Neural cell (in vitro differentiated cells): ENCODE data around the gene TBC1D9B. TPM values are rescaled to one million over a fixed set of nuclear protein-coding genes. Genes with fewer than 3 reads are reported as not detected.

Experiments
- H2AFZ ChIP-seq: fragments of 200-600, 300-800 bp; sonication (generic), shearing (Covaris generic); 2 replicates; pipeline ENCODE4 v1.6.0; 2014; ENCODE audit warnings: low read depth, mild to moderate bottlenecking, antibody characterized with exemption, low read length, moderate library complexity
- H3F3A ChIP-seq: fragments of 200-600 bp; shearing (Covaris generic); 2 replicates; pipeline ENCODE4 v1.6.1; 2016; ENCODE audit warnings: mild to moderate bottlenecking, moderate library complexity, mixed read lengths, antibody characterized with exemption, low read length; ENCODE audit not compliant: insufficient read depth, poor library complexity, severe bottlenecking
- H3K27ac ChIP-seq: fragments of 200-600, 300-800 bp; sonication (generic), shearing (Covaris generic); 2 replicates; pipeline ENCODE4 v1.5.1; 2014; ENCODE audit warnings: mild to moderate bottlenecking, low read length, moderate library complexity
- H3K27me3 ChIP-seq: fragments of 300-800, 200-600 bp; sonication (generic), shearing (Covaris generic); 2 replicates; pipeline ENCODE4 v1.6.0; 2014; ENCODE audit warnings: mild to moderate bottlenecking, low read depth, low read length, moderate library complexity; ENCODE audit not compliant: insufficient read depth
- H3K36me3 ChIP-seq: fragments of 300-800, 200-600 bp; sonication (generic), shearing (Covaris generic); 2 replicates; pipeline ENCODE4 v1.5.1; 2014; ENCODE audit warnings: mild to moderate bottlenecking, antibody characterized with exemption, low read length, moderate library complexity; ENCODE audit not compliant: insufficient read depth
- H3K4me2 ChIP-seq: fragments of 300-800, 200-600 bp; sonication (generic), shearing (Covaris generic); 2 replicates; pipeline ENCODE4 v1.6.0; 2014; ENCODE audit warnings: mild to moderate bottlenecking, low read length
- H3K4me3 ChIP-seq: fragments of 300-800, 200-600 bp; sonication (generic), shearing (Covaris generic); 2 replicates; pipeline ENCODE4 v1.5.1; 2014; ENCODE audit warnings: mild to moderate bottlenecking, low read length, moderate library complexity
- H3K79me2 ChIP-seq: fragments of 200-600 bp; shearing (Covaris generic); replicated peaks from 2 replicates; pipeline ENCODE4 v1.6.0; 2014; ENCODE audit warnings: mild to moderate bottlenecking, low read length, moderate library complexity; ENCODE audit not compliant: insufficient read depth
- H3K9ac ChIP-seq: fragments of 300-800, 200-600 bp; sonication (generic), shearing (Covaris generic); 2 replicates; pipeline ENCODE4 v1.6.1; 2016; ENCODE audit warnings: mild to moderate bottlenecking, low read length, mixed read lengths
- H3K9me2 ChIP-seq: fragments of 200-600 bp; shearing (Covaris generic); 2 replicates; pipeline ENCODE4 v1.6.1; 2016; ENCODE audit warnings: mild to moderate bottlenecking, low read length, mixed read lengths; ENCODE audit not compliant: insufficient read depth
- H3K9me3 ChIP-seq: fragments of 200-600, 300-800 bp; sonication (generic), shearing (Covaris generic); 2 replicates; pipeline ENCODE4 v1.6.1; 2016; ENCODE audit warnings: mild to moderate bottlenecking, mixed run types, low read length, moderate library complexity, mixed read lengths
- H4K20me1 ChIP-seq: fragments of 200-600 bp; shearing (Covaris generic); 2 replicates; pipeline ENCODE4 v1.6.1; 2016; ENCODE audit warnings: mild to moderate bottlenecking, mixed run types; ENCODE audit not compliant: insufficient read depth
- EP300 ChIP-seq: fragments of 450-650 bp; conservative IDR thresholded peaks from 2 replicates; pipeline ENCODE4 v1.6.1; 2014; ENCODE audit warnings: antibody characterized with exemption, mild to moderate bottlenecking, moderate library complexity; ENCODE audit not compliant: poor library complexity, severe bottlenecking
- EZH2 ChIP-seq: fragments of 200-600, 300-800 bp; shearing (Covaris generic), sonication (generic); IDR thresholded peaks from 2 replicates; pipeline ENCODE4 v1.6.1; 2014; ENCODE audit warnings: antibody characterized with exemption, low read length, borderline replicate concordance, mild to moderate bottlenecking; ENCODE audit not compliant: insufficient read depth, poor library complexity, severe bottlenecking
- MXI1 ChIP-seq: fragments of 450-650 bp; conservative IDR thresholded peaks from 2 replicates; pipeline ENCODE4 v1.6.1; 2014; ENCODE audit warnings: antibody characterized with exemption, mild to moderate bottlenecking; ENCODE audit not compliant: poor library complexity, severe bottlenecking
- POLR2AphosphoS5 ChIP-seq: IDR thresholded peaks from 2 replicates; pipeline ENCODE4 v1.6.1; 2012
- RAD21 ChIP-seq: fragments of 450-650 bp; conservative IDR thresholded peaks from 2 replicates; pipeline ENCODE4 v1.6.1; 2014; ENCODE audit warnings: antibody characterized with exemption, mild to moderate bottlenecking, moderate library complexity
- SMC3 ChIP-seq: fragments of 450-650 bp; conservative IDR thresholded peaks from 2 replicates; pipeline ENCODE4 v1.6.1; 2014; ENCODE audit warnings: antibody characterized with exemption, mild to moderate bottlenecking, moderate library complexity; ENCODE audit not compliant: poor library complexity
- TAF1 ChIP-seq: IDR thresholded peaks from 2 replicates; pipeline ENCODE4 v1.6.1; 2012; ENCODE audit warnings: low read depth
- polyA plus RNA-seq: library from polyadenylated mRNA; depleted of rRNA; stranded (reverse); fragments of >200 nt; gene quantifications from 2 replicates; pipeline ENCODE4 v1.2.3, GENCODE V29; 2014
- TF ChIP-seq, protein P1 (sequence below): IDR thresholded peaks from 2 replicates; pipeline ENCODE4 v1.6.1; 2012; ENCODE audit warnings: borderline replicate concordance
- TF ChIP-seq, protein P2 (sequence below): fragments of 450-650 bp; IDR thresholded peaks from 2 replicates; pipeline ENCODE4 v1.5.1; 2014; ENCODE audit warnings: antibody characterized with exemption, mild to moderate bottlenecking, moderate library complexity; ENCODE audit not compliant: poor library complexity, severe bottlenecking

TBC1D9B gene
- polyA plus RNA-seq, 1 donor from 2014 or later: 50.7 TPM

DNA sequence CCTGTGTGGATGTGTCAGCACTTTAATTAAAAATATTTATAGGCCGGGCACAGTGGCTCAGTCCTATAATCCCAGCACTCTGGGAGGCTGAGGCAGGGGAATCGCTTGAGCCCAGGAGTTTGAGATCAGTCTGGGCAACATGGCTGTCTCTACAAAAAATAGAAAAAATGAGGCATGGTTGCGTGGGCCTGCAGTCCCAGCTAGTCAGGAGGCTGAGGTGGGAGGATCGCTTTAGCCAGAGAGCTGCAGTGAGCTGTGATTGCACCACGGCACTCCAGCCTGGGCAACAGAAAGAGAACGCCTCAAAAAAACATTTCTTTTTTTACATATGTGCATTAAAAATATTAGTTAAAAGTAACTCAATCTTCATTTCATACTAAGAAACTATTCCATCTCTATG lies 6.2 kb downstream of the TBC1D9B start:
- H3K4me3 ChIP-seq: no peak overlapping the region
- H3K9ac ChIP-seq: no peak overlapping the region
- no peaks in the 10 kb centered on the region for H4K20me1 ChIP-seq
- no peak overlapping the region for H2AFZ ChIP-seq
- no peaks in the 10 kb centered on the region for H3K9me2 ChIP-seq
- no peaks in the 10 kb centered on the region for H3K9me3 ChIP-seq
- no peaks in the 10 kb centered on the region for H3K36me3 ChIP-seq
- TF ChIP-seq MXI1 (no peak), EZH2 (no peak), SMC3 (no peak), POLR2AphosphoS5 (no peak), EP300 (no peak), TAF1 (no peak), RAD21 (no peak)
- TF ChIP-seq, protein P1, sequence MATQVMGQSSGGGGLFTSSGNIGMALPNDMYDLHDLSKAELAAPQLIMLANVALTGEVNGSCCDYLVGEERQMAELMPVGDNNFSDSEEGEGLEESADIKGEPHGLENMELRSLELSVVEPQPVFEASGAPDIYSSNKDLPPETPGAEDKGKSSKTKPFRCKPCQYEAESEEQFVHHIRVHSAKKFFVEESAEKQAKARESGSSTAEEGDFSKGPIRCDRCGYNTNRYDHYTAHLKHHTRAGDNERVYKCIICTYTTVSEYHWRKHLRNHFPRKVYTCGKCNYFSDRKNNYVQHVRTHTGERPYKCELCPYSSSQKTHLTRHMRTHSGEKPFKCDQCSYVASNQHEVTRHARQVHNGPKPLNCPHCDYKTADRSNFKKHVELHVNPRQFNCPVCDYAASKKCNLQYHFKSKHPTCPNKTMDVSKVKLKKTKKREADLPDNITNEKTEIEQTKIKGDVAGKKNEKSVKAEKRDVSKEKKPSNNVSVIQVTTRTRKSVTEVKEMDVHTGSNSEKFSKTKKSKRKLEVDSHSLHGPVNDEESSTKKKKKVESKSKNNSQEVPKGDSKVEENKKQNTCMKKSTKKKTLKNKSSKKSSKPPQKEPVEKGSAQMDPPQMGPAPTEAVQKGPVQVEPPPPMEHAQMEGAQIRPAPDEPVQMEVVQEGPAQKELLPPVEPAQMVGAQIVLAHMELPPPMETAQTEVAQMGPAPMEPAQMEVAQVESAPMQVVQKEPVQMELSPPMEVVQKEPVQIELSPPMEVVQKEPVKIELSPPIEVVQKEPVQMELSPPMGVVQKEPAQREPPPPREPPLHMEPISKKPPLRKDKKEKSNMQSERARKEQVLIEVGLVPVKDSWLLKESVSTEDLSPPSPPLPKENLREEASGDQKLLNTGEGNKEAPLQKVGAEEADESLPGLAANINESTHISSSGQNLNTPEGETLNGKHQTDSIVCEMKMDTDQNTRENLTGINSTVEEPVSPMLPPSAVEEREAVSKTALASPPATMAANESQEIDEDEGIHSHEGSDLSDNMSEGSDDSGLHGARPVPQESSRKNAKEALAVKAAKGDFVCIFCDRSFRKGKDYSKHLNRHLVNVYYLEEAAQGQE: no peak
- TF ChIP-seq, protein P2, sequence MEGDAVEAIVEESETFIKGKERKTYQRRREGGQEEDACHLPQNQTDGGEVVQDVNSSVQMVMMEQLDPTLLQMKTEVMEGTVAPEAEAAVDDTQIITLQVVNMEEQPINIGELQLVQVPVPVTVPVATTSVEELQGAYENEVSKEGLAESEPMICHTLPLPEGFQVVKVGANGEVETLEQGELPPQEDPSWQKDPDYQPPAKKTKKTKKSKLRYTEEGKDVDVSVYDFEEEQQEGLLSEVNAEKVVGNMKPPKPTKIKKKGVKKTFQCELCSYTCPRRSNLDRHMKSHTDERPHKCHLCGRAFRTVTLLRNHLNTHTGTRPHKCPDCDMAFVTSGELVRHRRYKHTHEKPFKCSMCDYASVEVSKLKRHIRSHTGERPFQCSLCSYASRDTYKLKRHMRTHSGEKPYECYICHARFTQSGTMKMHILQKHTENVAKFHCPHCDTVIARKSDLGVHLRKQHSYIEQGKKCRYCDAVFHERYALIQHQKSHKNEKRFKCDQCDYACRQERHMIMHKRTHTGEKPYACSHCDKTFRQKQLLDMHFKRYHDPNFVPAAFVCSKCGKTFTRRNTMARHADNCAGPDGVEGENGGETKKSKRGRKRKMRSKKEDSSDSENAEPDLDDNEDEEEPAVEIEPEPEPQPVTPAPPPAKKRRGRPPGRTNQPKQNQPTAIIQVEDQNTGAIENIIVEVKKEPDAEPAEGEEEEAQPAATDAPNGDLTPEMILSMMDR: no peak
- no peak overlapping the region for H3K4me2 ChIP-seq
- no peaks in the 10 kb centered on the region for H3F3A ChIP-seq
- no peaks in the 10 kb centered on the region for H3K27me3 ChIP-seq
- no peak overlapping the region for H3K27ac ChIP-seq
- H3K79me2 ChIP-seq: peaks cover 2% of the 10 kb centered on the region

DNA sequence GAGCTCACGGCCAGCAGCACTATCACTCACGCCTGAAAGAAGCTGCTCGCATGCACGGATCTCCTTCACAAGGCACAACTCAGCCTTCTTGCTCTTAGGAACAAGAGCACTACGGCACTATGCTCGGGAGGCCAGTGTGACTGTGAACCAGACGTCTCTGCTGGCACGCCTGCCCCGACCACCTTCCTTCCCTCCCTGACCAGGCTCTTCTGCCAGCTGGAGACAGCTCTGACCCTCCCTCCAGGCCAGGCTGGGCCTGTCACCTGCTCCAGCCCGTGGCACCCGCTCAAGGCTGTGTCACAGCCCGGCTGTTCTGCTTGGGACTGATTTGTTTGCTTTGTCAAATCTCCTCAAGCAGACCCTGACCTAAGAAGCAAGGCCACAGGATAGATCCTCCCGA lies 7.0 kb downstream of the TBC1D9B start:
- H4K20me1 ChIP-seq: no peaks in the 10 kb centered on the region
- no peak overlapping the region for H2AFZ ChIP-seq
- no peaks in the 10 kb centered on the region for H3F3A ChIP-seq
- H3K36me3 ChIP-seq: no peaks in the 10 kb centered on the region
- H3K27ac ChIP-seq: no peak overlapping the region
- no peaks in the 10 kb centered on the region for H3K9me3 ChIP-seq
- H3K9me2 ChIP-seq: no peaks in the 10 kb centered on the region
- no peaks in the 10 kb centered on the region for H3K79me2 ChIP-seq
- no peak overlapping the region for H3K4me3 ChIP-seq
- no peak overlapping the region for H3K9ac ChIP-seq
- no peaks in the 10 kb centered on the region for H3K27me3 ChIP-seq
- no peak for TF ChIP-seq POLR2AphosphoS5
- no peak for TF ChIP-seq SMC3
- TF ChIP-seq RAD21: no peak
- no peak overlapping the region for H3K4me2 ChIP-seq

DNA sequence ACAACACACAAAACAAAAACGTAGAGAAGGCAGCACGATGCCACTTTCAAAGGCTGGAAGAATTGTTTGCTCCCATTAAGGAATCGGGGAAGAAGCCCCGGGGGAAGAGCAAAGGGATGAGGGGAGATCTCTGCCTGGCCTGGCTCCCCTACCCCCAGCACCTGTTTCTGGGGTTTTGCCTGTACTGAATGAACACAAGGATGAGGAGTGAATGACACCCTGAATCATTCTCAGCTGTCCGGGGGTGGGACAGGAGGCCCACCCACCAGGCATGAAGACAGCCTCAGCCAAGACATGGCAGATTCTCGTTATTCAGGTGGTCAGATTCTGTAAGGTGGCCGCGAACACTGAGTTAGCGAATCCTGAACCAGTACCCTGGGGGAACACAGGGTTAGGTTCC lies 7.5 kb downstream of the TBC1D9B start:
- no peak overlapping the region for H2AFZ ChIP-seq
- no peak overlapping the region for H3K9ac ChIP-seq
- H3K4me3 ChIP-seq: no peak overlapping the region
- H3K36me3 ChIP-seq: no peaks in the 10 kb centered on the region
- no peaks in the 10 kb centered on the region for H3K27me3 ChIP-seq
- no peaks in the 10 kb centered on the region for H3F3A ChIP-seq
- no peak overlapping the region for H3K4me2 ChIP-seq
- TF ChIP-seq, protein P2: no peak
- TF ChIP-seq RAD21: no peak
- no peak for TF ChIP-seq EZH2
- no peak for TF ChIP-seq EP300
- no peak for TF ChIP-seq TAF1
- TF ChIP-seq SMC3: no peak
- no peaks in the 10 kb centered on the region for H3K9me3 ChIP-seq
- H3K79me2 ChIP-seq: no peaks in the 10 kb centered on the region
- H4K20me1 ChIP-seq: no peaks in the 10 kb centered on the region
- no peaks in the 10 kb centered on the region for H3K9me2 ChIP-seq
- H3K27ac ChIP-seq: no peak overlapping the region
